HG02938 (cell line): ENCODE measurements around the gene HNF1B.

Experiments used
- ATAC-seq: cut with Tn5 transposase; IDR thresholded peaks from one replicate; pipeline ENCODE4 v1.9.1; 2021; ENCODE audit warnings: mild to moderate bottlenecking, moderate library complexity; ENCODE audit not compliant: unreplicated experiment

The HNF1B gene

GRCh38 chr17:37762666-37763065 is 17.8 kb upstream of the HNF1B start:
- ATAC-seq, result no peak

- no peak for ATAC-seq
Observed at GRCh38 chr17:37761961-37762360, 17.1 kb upstream of the HNF1B start.

GRCh38 chr17:37761059-37761458 is 16.2 kb upstream of the HNF1B start:
- ATAC-seq, result peak; percentile 53

- no peak for ATAC-seq
Observed at GRCh38 chr17:37759014-37759637, 14.3 kb upstream of the HNF1B start.

- no peak for ATAC-seq
Observed at GRCh38 chr17:37756051-37756450, 11.2 kb upstream of the HNF1B start.

- ATAC-seq, result no peak
Observed at GRCh38 chr17:37755455-37755854, 10.6 kb upstream of the HNF1B start.

GRCh38 chr17:37754363-37754762 is 9.5 kb upstream of the HNF1B start:
- ATAC-seq, result no peak

GRCh38 chr17:37752482-37752881 is 7.6 kb upstream of the HNF1B start:
- ATAC-seq, result no peak

GRCh38 chr17:37750768-37751475 is 6.1 kb upstream of the HNF1B start:
- no peak for ATAC-seq

GRCh38 chr17:37750292-37750691 is 5.4 kb upstream of the HNF1B start:
- ATAC-seq, result no peak

GRCh38 chr17:37747222-37747621 is 2.4 kb upstream of the HNF1B start:
- no peak for ATAC-seq

GRCh38 chr17:37746617-37747016 is 1.8 kb upstream of the HNF1B start:
- ATAC-seq, result no peak

GRCh38 chr17:37745801-37746426 is 1.1 kb upstream of the HNF1B start:
- ATAC-seq, result no peak

GRCh38 chr17:37744633-37744927 is 279 bp downstream of the HNF1B start:
- ATAC-seq, result peak; percentile 6

GRCh38 chr17:37743875-37744632 is 805 bp downstream of the HNF1B start:
- peak; percentile 3 for ATAC-seq

GRCh38 chr17:37743612-37743874 is 1.3 kb downstream of the HNF1B start:
- no peak for ATAC-seq

GRCh38 chr17:37742762-37743611 is 1.9 kb downstream of the HNF1B start:
- ATAC-seq, result no peak

- no peak for ATAC-seq
Observed at GRCh38 chr17:37742116-37742761, 2.6 kb downstream of the HNF1B start.

GRCh38 chr17:37741341-37742115 is 3.3 kb downstream of the HNF1B start:
- ATAC-seq, result no peak

GRCh38 chr17:37740915-37741314 is 3.9 kb downstream of the HNF1B start:
- ATAC-seq, result no peak
